ENCODE measurements around the gene CAMK1D.

CAMK1D gene

DNA sequence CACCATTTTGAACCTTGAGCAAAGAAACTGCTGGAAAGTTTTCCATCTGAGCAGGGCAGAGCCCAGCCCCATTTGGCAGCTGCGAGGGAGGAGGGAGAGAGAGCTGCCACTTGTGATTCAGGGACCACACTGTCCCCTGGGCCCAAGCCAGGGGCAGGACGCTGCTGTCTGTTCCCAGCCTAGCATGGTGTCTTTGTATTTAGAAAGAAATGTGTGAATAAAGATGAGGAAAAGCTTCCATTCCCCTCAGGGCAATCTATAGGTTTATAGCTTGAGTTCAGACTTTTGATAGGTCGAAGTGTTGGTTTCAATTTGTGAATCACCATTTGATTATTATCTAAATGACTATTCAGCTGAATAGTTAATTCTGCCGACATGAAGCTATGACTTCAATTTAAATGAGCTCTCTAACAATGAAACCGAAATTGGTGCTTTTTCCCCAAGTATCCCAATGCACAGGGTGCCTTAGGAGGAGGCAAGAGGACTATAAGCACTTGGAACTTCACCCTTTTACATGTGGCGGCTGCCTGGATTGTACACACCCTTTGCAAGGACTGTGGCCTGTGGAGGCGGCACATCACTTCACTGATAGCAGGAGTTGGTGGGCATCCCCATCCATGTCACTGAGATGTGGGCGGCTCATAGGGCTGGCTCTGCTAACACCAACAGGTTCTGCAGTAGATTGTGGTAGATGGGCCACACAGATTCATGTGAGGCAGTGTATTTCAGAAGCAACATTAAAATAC is 428.7 kb downstream of the CAMK1D start:
- Mint-ChIP-seq H3K9me3 (no peaks in the 10 kb centered on the region), H3K4me3 (no peak overlapping the region), H3K27ac (peak overlapping the region in 1 of 2 donors; percentile 63), H3K4me1 (peaks cover 26% of the 10 kb centered on the region), H3K27me3 (no peaks in the 10 kb centered on the region)
- DNase-seq = no peak
- ATAC-seq = peak; percentile 64

DNA sequence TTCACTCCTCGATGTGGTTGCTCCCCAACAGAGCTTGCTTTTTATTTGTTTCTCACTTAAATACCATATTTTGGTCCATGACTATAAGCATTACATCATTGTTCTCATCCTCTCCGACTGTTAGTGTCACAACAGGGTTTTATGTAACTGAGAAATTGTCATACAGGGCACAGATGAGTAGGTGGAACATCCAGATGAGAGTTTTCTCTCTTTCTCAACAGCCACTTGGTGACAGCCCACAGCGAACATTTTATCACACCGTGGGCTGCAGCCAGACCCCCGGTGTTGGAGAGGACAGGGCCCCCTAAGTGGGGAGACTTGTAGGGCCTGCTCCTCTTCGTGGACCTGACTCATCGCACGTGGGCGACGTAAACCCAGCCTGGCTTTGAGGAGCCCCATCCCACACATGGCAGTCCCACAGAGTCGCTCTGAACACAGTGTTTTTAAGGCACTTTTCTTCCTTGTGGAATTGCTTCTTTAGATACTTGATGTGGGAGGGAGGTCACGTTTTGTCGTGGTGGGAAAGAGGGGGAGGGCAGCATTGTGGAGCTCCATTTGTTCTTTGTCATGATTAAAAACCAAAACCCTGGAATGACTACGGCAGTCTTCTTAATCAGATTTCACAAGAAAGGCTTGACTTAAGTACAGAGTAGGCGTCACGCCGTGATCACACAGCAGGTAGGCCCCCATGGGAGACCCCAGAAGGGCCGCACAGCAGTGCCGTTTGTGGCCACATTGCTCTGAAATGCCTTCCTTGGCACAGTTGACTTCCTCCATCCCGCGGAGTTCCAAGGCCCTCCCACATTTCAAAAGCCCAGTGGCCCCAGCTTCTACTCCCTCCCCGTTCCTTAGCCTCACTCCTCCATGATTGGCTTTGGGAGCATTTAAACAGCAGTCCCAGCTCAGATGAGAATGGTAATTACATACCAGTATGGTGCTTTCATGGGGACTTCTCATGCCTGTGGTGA is 431.6 kb downstream of the CAMK1D start:
- Mint-ChIP-seq H3K27me3 (no peaks in the 10 kb centered on the region), H3K27ac (peak overlapping the region in 1 of 2 donors; percentile 16), H3K9me3 (no peaks in the 10 kb centered on the region), H3K4me3 (no peak overlapping the region), H3K4me1 (peaks cover 26% of the 10 kb centered on the region)
- DNase-seq (no peak), ATAC-seq (peak; percentile 28)

- ATAC-seq (no peak), DNase-seq (no peak)
- Mint-ChIP-seq H3K4me1 (peaks cover 26% of the 10 kb centered on the region), H3K4me3 (no peak overlapping the region), H3K9me3 (no peaks in the 10 kb centered on the region), H3K27ac (no peak overlapping the region), H3K27me3 (no peaks in the 10 kb centered on the region)
Measured at GRCh38 chr10:12781976-12782375, 432.6 kb downstream of the CAMK1D start.

- no peak overlapping the region for H3K4me3 Mint-ChIP-seq
- H3K9me3 Mint-ChIP-seq = no peaks in the 10 kb centered on the region
- peaks cover 24% of the 10 kb centered on the region for H3K4me1 Mint-ChIP-seq
- no peaks in the 10 kb centered on the region for H3K27me3 Mint-ChIP-seq
- DNase-seq (peak; percentile 13 to 27), ATAC-seq (no peak)
- H3K27ac Mint-ChIP-seq = no peak overlapping the region
Measured at GRCh38 chr10:12782537-12782936, 433.2 kb downstream of the CAMK1D start.

DNA sequence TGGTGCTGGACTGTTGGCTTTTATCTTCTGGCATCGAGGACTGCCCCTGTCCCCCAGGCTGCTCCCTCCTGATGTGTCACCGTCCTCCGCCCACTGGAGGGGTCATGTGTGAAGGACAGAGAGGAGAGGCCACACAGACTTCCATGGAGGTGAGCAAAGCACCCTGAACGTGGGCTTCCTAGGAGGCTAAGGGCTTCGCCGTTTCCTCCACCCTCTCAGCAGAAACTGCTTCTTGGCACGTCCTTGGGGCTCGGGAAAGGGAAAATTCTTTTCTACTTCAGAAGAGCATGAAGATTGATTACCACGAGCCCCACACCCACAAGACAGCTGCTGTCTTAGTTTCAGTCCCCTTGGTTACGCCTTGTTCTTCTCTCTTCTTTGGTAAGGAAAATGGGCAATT is 433.9 kb downstream of the CAMK1D start:
- DNase-seq (no peak), ATAC-seq (no peak)
- no peaks in the 10 kb centered on the region for H3K27me3 Mint-ChIP-seq
- H3K4me1 Mint-ChIP-seq = peaks cover 17% of the 10 kb centered on the region
- no peak overlapping the region for H3K4me3 Mint-ChIP-seq
- H3K9me3 Mint-ChIP-seq = no peaks in the 10 kb centered on the region
- H3K27ac Mint-ChIP-seq = no peak overlapping the region

DNA sequence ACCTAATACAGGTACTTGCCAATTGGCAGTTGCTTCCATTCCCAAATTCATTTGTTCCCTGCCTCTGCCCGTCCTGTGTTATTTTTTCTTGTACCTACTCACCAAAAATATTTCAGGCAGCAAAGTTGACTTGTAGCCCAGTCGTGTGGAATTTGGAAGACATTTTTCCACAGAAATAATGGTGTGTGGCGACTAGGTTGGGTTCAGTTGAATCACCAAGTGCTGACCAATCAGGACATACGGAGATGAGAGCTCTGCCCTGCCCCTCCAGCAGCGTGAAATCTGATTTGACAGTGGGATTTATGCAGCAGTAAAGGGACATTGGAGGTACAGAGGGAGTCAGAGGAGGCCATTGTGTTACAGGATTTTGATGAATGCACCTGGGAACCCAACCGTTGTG is 435.3 kb downstream of the CAMK1D start:
- H3K9me3 Mint-ChIP-seq = no peaks in the 10 kb centered on the region

GRCh38 chr10:12785415-12785831 is 436.1 kb downstream of the CAMK1D start:
- Mint-ChIP-seq H3K27ac (no peak overlapping the region), H3K4me1 (peaks cover 16% of the 10 kb centered on the region), H3K9me3 (no peaks in the 10 kb centered on the region), H3K4me3 (no peak overlapping the region), H3K27me3 (no peaks in the 10 kb centered on the region)
- ATAC-seq = no peak
- no peak for DNase-seq

More for the DNA sequence above, 435.3 kb downstream of the CAMK1D start:
- DNase-seq = no peak
- no peak overlapping the region for H3K4me3 Mint-ChIP-seq
- no peak overlapping the region for H3K27ac Mint-ChIP-seq
- H3K4me1 Mint-ChIP-seq = peaks cover 16% of the 10 kb centered on the region
- ATAC-seq = no peak
- no peaks in the 10 kb centered on the region for H3K27me3 Mint-ChIP-seq

- DNase-seq (no peak), ATAC-seq (no peak)
- no peak overlapping the region for H3K27ac Mint-ChIP-seq
- H3K27me3 Mint-ChIP-seq = no peaks in the 10 kb centered on the region
- no peaks in the 10 kb centered on the region for H3K9me3 Mint-ChIP-seq
- H3K4me3 Mint-ChIP-seq = no peak overlapping the region
- H3K4me1 Mint-ChIP-seq = peaks cover 4% of the 10 kb centered on the region
Measured at GRCh38 chr10:12787297-12787696, 437.9 kb downstream of the CAMK1D start.

- H3K27ac Mint-ChIP-seq = no peak overlapping the region
- no peak for DNase-seq
- H3K4me1 Mint-ChIP-seq = no peaks in the 10 kb centered on the region
- H3K4me3 Mint-ChIP-seq = no peak overlapping the region
- H3K9me3 Mint-ChIP-seq = no peaks in the 10 kb centered on the region
- H3K27me3 Mint-ChIP-seq = no peaks in the 10 kb centered on the region
- ATAC-seq = no peak
Measured at GRCh38 chr10:12788277-12788676, 438.9 kb downstream of the CAMK1D start.

GRCh38 chr10:12790270-12790669 is 440.9 kb downstream of the CAMK1D start:
- no peaks in the 10 kb centered on the region for H3K4me1 Mint-ChIP-seq
- ATAC-seq (no peak), DNase-seq (no peak)
- peak overlapping the region in 1 of 2 donors; percentile 16 for H3K27ac Mint-ChIP-seq
- H3K27me3 Mint-ChIP-seq = no peaks in the 10 kb centered on the region
- no peaks in the 10 kb centered on the region for H3K9me3 Mint-ChIP-seq
- no peak overlapping the region for H3K4me3 Mint-ChIP-seq

GRCh38 chr10:12791728-12792127 is 442.4 kb downstream of the CAMK1D start:
- ATAC-seq (no peak), DNase-seq (no peak)
- Mint-ChIP-seq H3K9me3 (no peaks in the 10 kb centered on the region), H3K27ac (no peak overlapping the region), H3K4me1 (no peaks in the 10 kb centered on the region), H3K4me3 (no peak overlapping the region), H3K27me3 (no peaks in the 10 kb centered on the region)

DNA sequence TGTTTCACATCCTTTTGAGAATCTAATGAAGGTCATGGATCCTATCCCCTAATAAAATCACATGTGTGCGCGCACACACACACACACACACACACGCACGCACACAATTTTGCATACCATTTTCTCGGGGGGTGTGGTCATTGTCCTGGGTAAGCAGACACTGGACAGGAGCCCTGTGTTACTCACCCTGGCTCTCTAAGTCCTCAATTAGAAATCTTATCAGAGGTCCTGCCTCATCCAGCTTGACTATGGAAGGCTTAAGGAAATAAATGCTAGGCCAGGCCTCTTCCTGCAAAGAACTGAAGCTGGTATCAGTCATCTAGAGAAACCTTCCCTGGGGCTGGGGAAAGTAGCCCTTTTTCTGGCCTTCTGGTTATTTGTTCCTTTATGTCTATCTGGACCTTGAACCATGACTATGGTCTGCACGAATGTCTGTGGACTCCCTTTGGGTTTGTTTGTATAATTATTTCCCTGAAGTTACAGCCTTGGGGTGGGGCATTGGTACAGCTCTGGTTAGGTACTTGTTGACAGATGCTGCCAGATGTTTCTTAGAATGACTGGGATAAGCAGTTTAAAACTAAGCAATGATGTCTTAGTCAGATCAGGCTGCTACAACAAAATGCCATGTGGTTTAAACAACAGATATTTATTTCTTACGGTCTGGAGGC is 443.7 kb downstream of the CAMK1D start:
- no peak overlapping the region for H3K27ac Mint-ChIP-seq

DNA sequence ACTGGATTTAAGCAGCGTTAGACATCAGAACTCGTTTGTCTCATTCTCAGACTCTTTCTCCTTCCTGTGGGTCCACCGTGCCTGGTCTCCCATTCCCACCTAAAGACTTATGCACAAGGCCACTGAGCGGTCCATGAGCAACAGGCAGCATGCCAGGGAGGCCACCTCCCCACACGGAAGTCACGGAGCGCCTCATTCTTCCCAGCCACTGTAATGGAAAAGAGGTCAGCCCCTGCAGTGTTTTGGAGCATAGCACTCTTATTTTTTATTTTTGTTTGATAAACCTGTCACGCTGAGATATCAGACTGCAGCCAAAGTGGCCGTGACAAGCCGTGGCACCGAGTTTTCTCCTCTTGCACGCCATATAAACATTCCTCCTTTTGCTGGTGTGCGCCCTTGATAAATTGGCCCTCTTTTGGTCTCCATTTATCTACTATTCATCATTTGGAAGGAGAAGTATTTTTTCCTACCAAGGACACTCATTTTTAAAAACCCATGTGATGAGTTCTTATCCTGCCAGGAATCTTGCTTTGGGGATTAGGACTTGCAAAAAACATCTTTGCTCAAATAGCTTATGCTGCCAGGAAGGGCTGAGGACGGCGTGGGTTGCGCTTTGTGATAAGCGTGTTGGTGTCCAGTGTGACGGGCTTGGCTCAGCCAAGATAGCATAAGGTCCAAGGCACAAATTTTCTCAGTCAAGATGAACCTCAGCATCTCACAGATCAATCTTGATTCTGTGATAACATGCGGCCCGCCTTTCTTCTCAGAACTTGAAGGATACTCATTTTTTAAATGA is 446.2 kb downstream of the CAMK1D start:
- no peaks in the 10 kb centered on the region for H3K27me3 Mint-ChIP-seq
- H3K27ac Mint-ChIP-seq = no peak overlapping the region
- H3K4me1 Mint-ChIP-seq = no peaks in the 10 kb centered on the region
- ATAC-seq (no peak), DNase-seq (no peak)
- H3K4me3 Mint-ChIP-seq = no peak overlapping the region
- no peaks in the 10 kb centered on the region for H3K9me3 Mint-ChIP-seq

More for the DNA sequence above, 443.7 kb downstream of the CAMK1D start:
- ATAC-seq (no peak), DNase-seq (no peak)
- Mint-ChIP-seq H3K27me3 (no peaks in the 10 kb centered on the region), H3K4me3 (no peak overlapping the region), H3K4me1 (no peaks in the 10 kb centered on the region), H3K9me3 (no peaks in the 10 kb centered on the region)

DNA sequence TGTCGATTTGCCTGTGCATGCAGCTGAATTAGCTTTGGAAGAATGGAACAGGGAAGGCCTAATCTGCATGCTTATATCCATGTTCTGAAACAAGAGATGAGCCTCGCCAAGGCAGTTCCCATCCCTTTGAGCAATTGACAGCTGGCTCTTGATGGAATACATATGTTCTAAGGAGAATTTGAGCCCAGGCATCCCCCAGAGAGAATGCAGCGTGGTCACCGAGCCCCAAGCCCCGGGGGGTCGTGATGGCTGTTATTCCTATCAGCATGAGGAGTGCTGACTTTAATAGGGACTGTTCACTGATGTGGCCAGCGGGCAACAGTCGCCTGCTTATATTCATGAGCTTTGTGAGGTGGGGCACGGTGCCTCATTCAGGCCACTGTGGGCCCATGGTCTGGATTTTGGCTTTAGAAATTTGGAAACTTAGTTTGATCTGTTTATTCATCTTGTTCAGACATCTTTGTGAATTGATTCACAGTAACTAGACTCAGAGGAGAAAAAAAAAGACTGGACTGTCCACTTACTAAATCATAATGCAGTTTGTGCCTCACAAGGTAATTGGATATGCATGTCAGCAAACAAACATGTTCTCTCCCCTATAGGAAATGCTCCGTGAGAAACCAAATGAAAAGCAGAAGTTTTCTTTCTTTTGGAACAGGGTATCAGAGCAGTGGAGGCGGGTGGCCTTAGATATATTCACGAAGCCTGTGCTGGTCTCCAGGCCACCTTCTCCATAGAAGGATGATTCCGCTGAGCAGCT is 447.2 kb downstream of the CAMK1D start:
- ATAC-seq = no peak
- no peak for DNase-seq
- H3K4me1 Mint-ChIP-seq = no peaks in the 10 kb centered on the region
- no peak overlapping the region for H3K27ac Mint-ChIP-seq
- H3K4me3 Mint-ChIP-seq = no peak overlapping the region
- H3K9me3 Mint-ChIP-seq = no peaks in the 10 kb centered on the region
- no peaks in the 10 kb centered on the region for H3K27me3 Mint-ChIP-seq
